ENCODE results near the gene KRTAP12-3.

DNA sequence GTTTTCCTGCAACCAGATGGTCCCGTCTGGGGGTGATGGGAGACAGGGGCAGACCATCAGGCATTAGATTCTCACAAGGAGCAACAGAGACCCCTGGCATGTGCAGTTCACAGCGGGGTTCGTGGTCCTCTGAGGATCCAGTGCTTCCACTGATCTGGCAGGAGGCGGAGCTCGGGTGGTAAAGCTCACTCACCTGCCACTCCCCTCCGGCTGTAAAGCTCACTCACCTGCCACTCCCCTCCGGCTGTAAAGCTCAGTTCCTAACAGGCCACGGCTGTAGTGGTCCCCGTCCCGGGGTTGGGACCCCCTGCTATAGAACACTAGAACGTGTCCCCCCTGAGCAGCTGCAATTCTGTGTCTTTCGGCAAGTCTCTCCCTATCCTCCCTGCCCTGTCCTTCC, 43.8 kb downstream of the KRTAP12-3 start:
- TF ChIP-seq, protein P1, sequence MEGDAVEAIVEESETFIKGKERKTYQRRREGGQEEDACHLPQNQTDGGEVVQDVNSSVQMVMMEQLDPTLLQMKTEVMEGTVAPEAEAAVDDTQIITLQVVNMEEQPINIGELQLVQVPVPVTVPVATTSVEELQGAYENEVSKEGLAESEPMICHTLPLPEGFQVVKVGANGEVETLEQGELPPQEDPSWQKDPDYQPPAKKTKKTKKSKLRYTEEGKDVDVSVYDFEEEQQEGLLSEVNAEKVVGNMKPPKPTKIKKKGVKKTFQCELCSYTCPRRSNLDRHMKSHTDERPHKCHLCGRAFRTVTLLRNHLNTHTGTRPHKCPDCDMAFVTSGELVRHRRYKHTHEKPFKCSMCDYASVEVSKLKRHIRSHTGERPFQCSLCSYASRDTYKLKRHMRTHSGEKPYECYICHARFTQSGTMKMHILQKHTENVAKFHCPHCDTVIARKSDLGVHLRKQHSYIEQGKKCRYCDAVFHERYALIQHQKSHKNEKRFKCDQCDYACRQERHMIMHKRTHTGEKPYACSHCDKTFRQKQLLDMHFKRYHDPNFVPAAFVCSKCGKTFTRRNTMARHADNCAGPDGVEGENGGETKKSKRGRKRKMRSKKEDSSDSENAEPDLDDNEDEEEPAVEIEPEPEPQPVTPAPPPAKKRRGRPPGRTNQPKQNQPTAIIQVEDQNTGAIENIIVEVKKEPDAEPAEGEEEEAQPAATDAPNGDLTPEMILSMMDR (IDR thresholded peaks at IDR 0.05), result no peak
- no peak for TF ChIP-seq POLR2A (IDR thresholded peaks at IDR 0.05)

All from tibial nerve (tissue), 3 donors.